ENCODE results near the gene SND1. TPM values are rescaled to one million over a fixed set of nuclear protein-coding genes. Genes with fewer than 3 reads are reported as not detected.

Gene SND1
- total and polyA plus RNA-seq, 7 donors: 29.2 to 72.8 (median 48.2) TPM

DNA sequence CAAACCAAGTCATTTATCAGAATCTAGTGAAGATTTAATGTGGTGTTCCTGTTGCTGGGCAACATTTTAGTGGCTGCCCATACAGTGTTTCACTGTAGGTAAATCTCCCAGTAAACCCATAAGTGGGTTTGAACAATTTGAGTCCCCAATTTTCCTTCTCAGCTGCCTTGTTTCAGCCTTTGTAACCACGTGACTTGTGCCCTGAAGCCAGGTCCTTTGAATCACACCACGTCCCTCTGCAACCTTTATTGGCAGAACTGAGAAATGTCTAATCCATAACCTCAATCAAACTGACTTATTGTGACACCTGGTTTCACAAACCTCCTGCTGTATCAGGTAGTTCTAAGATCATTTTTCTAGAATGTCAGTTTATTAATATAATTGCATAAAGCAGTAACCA, 30.1 kb downstream of the SND1 start:
- TF ChIP-seq, protein P1, sequence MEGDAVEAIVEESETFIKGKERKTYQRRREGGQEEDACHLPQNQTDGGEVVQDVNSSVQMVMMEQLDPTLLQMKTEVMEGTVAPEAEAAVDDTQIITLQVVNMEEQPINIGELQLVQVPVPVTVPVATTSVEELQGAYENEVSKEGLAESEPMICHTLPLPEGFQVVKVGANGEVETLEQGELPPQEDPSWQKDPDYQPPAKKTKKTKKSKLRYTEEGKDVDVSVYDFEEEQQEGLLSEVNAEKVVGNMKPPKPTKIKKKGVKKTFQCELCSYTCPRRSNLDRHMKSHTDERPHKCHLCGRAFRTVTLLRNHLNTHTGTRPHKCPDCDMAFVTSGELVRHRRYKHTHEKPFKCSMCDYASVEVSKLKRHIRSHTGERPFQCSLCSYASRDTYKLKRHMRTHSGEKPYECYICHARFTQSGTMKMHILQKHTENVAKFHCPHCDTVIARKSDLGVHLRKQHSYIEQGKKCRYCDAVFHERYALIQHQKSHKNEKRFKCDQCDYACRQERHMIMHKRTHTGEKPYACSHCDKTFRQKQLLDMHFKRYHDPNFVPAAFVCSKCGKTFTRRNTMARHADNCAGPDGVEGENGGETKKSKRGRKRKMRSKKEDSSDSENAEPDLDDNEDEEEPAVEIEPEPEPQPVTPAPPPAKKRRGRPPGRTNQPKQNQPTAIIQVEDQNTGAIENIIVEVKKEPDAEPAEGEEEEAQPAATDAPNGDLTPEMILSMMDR (IDR thresholded peaks at IDR 0.05): no peak
- ATAC-seq: no peak

DNA sequence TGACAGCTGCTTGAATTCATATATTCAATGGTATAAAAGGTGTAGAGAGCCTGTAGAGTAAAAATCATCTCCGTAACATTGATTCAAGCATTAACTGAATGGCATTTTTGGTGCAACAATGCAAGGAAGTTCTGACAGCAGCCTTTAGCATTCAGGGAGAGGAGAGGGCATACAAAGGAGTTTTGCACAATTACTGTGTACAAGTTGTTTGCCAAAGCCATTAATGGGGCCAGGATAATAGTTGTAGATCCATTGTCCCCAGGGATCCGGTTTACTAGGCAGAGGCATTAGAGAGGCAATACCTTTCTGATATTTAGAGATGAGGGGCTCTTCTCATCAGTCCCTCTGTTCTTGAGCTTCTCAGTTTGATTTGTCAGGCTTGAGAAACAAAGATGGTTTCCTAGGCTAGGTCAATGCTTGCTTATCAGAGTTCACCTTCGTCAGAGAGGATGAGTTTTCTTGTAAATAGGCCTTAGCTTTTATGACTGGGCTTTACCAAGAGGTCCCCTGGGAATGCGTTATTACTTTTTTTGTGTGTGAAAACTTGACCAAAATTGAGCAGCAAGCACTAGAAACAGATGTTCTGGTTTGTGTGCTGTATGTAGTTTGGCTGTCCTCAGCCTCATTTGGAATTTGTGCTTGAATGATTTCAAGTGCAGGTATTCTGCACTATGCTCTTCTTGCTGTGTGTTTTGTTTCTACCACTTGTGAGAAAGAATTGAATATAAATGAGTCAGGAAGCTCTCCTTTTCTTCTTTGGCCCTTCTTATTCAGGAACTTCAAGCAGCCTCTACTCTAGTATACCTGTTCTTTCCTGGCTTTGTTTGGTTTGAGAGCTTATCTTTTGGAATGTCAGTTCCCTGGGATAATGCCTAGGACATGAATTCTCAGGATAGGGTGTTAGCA, 32.0 kb downstream of the SND1 start:
- peaks cover 7% of the 10 kb centered on the region for H3K4me1 ChIP-seq
- intact Hi-C loops (cut with DNase I): no loop called here
- H3K36me3 ChIP-seq (ENCODE audit: insufficient read depth in 1 of 2, low read depth in 1 of 2): peaks cover 0 to 27% of the 10 kb centered on the region in 2 donors
- 55 to 59% (median 59%) methylated on average over 4 of the region's 4 CpGs for WGBS, 3 donors
- ATAC-seq (no peak), DNase-seq (no peak)
- no peaks in the 10 kb centered on the region for H3K9me3 ChIP-seq
- no peak overlapping the region for H3K4me3 ChIP-seq
- TF ChIP-seq, protein P1 (IDR thresholded peaks at IDR 0.05): no peak
- H3K27ac ChIP-seq: no peak overlapping the region
- H3K27me3 ChIP-seq (ENCODE audit: insufficient read depth in 3 of 3, low read length in 2 of 3): no peaks in the 10 kb centered on the region

More for the DNA sequence above, 30.1 kb downstream of the SND1 start:
- intact Hi-C loops (cut with DNase I): no loop called here
- Histone ChIP-seq H3K9me3 (no peaks in the 10 kb centered on the region), H3K27me3 (ENCODE audit: insufficient read depth in 3 of 3, low read length in 2 of 3) (no peaks in the 10 kb centered on the region), H3K27ac (no peak overlapping the region), H3K4me3 (no peak overlapping the region), H3K36me3 (ENCODE audit: insufficient read depth in 1 of 2, low read depth in 1 of 2) (peaks cover 0 to 12% of the 10 kb centered on the region in 2 donors), H3K4me1 (peaks cover 20% of the 10 kb centered on the region)
- 59 to 79% (median 66%) methylated on average over 2 of the region's 2 CpGs for WGBS, 3 donors
- DNase-seq: no peak

DNA sequence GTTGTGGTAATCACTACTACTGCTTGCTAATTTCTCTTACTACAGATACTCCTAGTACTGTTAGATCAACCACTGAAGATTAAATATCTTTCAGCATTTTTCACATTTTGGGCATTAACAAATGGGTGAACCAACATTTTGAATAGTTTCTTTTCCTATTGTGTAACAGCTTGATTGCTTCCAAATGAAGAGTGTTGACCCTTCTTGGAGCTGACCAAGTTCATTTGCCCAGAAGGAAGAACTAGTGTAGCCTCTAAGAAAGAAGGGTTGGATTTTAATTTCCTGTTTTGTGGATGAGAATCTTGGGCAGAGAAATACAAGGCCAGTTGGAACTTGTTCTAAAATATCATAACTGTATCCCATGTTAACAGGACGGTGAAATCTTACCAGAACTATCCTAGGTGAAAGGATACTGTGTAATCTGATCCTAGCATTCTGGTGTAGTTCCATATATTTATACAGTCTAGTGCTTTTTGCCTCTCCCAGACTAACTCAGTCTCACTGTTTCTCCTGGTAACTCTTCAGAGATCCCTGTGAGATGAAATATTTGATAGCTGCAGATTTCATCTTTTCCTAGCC, 37.3 kb downstream of the SND1 start:
- H3K36me3 ChIP-seq (ENCODE audit: insufficient read depth in 1 of 2, low read depth in 1 of 2): peaks cover 4 to 39% of the 10 kb centered on the region in 2 donors
- 34 to 76% (median 42%) methylated on average over 1 of the region's 1 CpG for WGBS, 3 donors
- TF ChIP-seq, protein P1 (IDR thresholded peaks at IDR 0.05): no peak

DNA sequence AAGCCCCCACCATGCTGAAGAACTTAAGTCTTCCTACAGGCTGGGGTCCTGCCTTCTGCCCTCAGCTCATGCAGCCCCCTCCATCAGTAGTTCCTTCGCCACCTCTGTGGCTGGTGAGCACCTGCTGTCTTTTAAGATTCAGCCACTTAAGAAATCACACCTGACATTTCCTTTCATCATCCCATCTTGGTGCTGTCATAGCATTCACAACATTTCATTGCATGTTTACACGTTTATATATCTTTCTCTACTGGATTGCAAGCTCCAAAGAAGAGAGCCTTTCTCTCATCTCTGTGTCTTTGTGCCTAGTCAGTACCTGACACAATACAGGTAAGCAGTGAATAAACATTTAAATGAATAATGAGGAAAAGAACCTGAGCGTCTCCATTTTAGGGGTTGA, 38.3 kb downstream of the SND1 start:
- TF ChIP-seq, protein P1 (IDR thresholded peaks at IDR 0.05): no peak
- Histone ChIP-seq H3K27me3 (ENCODE audit: insufficient read depth in 3 of 3, low read length in 2 of 3) (no peaks in the 10 kb centered on the region), H3K36me3 (ENCODE audit: insufficient read depth in 1 of 2, low read depth in 1 of 2) (peaks cover 10 to 47% of the 10 kb centered on the region in 2 donors), H3K27ac (no peak overlapping the region), H3K9me3 (no peaks in the 10 kb centered on the region), H3K4me3 (no peak overlapping the region), H3K4me1 (no peaks in the 10 kb centered on the region)
- 89 to 97% (median 92%) methylated on average over 3 of the region's 3 CpGs for WGBS, 3 donors
- intact Hi-C loops (cut with DNase I): no loop called here
- DNase-seq: no peak
- ATAC-seq: no peak

More for the DNA sequence above, 37.3 kb downstream of the SND1 start:
- DNase-seq (no peak), ATAC-seq (no peak)
- H3K4me1 ChIP-seq: peaks cover under 1% of the 10 kb centered on the region
- intact Hi-C loops (cut with DNase I): no loop called here
- H3K4me3 ChIP-seq: no peak overlapping the region
- no peaks in the 10 kb centered on the region for H3K9me3 ChIP-seq
- H3K27ac ChIP-seq: no peak overlapping the region
- H3K27me3 ChIP-seq (ENCODE audit: insufficient read depth in 3 of 3, low read length in 2 of 3): no peaks in the 10 kb centered on the region
